ENCODE measurements around the gene PTPRK. TPM values are rescaled to one million over a fixed set of nuclear protein-coding genes. Genes with fewer than 3 reads are reported as not detected.

The PTPRK gene
- total RNA-seq, 4 donors from 2014 or later = 10.3 to 36.0 (median 20.5) TPM

DNA sequence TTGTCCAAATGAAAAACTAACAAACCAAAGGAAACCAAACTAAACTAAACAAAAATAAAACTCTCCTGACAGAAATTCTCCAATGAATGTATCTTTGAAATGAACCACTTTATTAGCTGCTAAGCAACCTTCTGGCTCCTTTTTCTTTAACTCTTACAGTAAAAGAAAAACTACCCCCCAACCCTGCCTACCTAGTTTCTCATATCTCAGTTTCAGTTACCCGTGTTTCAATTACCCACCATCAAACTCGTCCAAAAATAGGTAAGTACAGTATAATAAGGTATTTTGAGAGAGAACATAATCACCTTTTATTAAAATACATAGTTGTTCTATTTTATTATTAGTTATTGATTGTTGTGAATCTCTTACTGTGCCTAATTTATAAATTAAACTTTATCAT is 442.1 kb downstream of the PTPRK start:
- Histone ChIP-seq H3K27me3 (no peaks in the 10 kb centered on the region), H3K27ac (no peak overlapping the region), H3K4me3 (no peak overlapping the region), H3K4me1 (no peaks in the 10 kb centered on the region), H3K9me3 (no peaks in the 10 kb centered on the region), H3K36me3 (peaks cover 0 to 17% (median 0%) of the 10 kb centered on the region in 3 donors)
- DNase-seq = no peak
- intact Hi-C loops (cut with DNase I) = no loop called here
- WGBS, 2 donors = 74 to 86% methylated on average over 2 of the region's 2 CpGs
- TF ChIP-seq, protein P1, sequence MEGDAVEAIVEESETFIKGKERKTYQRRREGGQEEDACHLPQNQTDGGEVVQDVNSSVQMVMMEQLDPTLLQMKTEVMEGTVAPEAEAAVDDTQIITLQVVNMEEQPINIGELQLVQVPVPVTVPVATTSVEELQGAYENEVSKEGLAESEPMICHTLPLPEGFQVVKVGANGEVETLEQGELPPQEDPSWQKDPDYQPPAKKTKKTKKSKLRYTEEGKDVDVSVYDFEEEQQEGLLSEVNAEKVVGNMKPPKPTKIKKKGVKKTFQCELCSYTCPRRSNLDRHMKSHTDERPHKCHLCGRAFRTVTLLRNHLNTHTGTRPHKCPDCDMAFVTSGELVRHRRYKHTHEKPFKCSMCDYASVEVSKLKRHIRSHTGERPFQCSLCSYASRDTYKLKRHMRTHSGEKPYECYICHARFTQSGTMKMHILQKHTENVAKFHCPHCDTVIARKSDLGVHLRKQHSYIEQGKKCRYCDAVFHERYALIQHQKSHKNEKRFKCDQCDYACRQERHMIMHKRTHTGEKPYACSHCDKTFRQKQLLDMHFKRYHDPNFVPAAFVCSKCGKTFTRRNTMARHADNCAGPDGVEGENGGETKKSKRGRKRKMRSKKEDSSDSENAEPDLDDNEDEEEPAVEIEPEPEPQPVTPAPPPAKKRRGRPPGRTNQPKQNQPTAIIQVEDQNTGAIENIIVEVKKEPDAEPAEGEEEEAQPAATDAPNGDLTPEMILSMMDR (IDR thresholded peaks at IDR 0.05) = no peak
- no peak for TF ChIP-seq POLR2A (IDR thresholded peaks at IDR 0.05)

DNA sequence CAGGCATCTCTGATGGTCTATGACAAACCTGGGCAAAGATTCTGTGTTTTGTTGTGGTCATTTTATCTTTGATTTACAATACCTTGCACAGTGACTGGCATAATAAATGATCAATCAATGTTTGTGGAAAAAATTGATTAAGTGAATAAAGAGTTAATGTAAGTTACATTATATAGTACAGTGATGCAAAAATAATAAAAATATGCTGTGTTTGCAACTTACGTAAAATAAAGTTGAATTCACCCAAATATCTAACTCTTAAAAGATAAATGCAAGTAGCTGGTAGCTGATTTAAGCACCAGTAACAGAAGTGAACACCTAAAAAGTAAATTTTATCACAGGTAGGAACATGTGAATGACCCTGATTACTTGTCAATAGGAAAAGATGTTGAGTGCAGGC is 443.6 kb downstream of the PTPRK start:
- intact Hi-C loops (cut with DNase I) = no loop called here
- no peak for DNase-seq
- 90 to 97% methylated on average over 1 of the region's 1 CpG for WGBS, 2 donors
- Histone ChIP-seq H3K36me3 (peaks cover 0 to 6% (median 0%) of the 10 kb centered on the region in 3 donors), H3K4me1 (no peaks in the 10 kb centered on the region), H3K4me3 (no peak overlapping the region), H3K27me3 (no peaks in the 10 kb centered on the region), H3K27ac (no peak overlapping the region), H3K9me3 (no peaks in the 10 kb centered on the region)
- TF ChIP-seq, protein P1 (IDR thresholded peaks at IDR 0.05) = no peak
- no peak for TF ChIP-seq POLR2A (IDR thresholded peaks at IDR 0.05)

DNA sequence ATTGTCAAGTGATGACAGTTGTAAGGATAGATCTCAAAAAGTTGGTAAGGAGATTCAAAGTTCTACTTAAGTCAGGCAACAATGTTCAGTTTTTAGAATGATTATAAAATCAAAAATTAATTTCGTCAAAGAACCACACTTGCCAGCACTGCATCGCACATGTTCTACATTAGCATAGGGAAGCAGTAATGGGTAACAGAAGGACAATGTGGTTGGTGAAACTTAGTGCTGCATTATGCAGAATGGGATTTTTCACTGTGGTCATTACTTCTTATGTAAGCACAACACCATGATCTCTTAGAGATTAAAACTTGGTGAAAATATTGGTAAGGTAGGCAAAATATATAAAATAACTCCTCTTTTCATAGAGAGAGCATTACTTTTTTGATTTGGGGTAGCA is 445.8 kb downstream of the PTPRK start:
- no peak for DNase-seq
- WGBS, 2 donors = 88 to 97% methylated on average over 2 of the region's 2 CpGs
- TF ChIP-seq, protein P1 (IDR thresholded peaks at IDR 0.05) = no peak
- no peak for TF ChIP-seq POLR2A (IDR thresholded peaks at IDR 0.05)
- H3K4me1 ChIP-seq = no peaks in the 10 kb centered on the region
- no peak overlapping the region for H3K4me3 ChIP-seq
- peaks cover 0 to 6% (median 0%) of the 10 kb centered on the region in 3 donors for H3K36me3 ChIP-seq
- H3K27ac ChIP-seq = no peak overlapping the region
- no peaks in the 10 kb centered on the region for H3K9me3 ChIP-seq
- intact Hi-C loops (cut with DNase I) = no loop called here
- H3K27me3 ChIP-seq = no peaks in the 10 kb centered on the region

DNA sequence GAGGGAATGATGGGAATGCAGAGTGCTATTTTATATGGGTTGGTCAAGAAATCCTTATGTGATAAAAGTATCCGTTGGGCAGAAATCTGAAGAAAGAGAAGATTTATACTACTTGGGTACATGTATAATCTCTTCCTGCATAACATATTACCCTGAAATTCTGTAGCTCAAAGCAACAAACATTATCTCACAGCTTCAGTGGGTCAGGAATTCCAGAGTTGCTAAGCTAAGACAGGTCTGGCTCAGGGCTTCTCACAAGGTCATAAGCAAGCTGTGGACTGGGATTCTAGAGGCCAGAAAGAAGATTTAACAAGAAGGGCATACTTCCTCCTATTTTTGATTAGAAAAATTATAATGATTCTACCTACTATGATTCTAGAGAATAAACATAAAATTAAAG is 447.0 kb downstream of the PTPRK start:
- no peak overlapping the region for H3K4me3 ChIP-seq
- intact Hi-C loops (cut with DNase I) = no loop called here
- WGBS, 2 donors = 81 to 89% methylated on average over 1 of the region's 1 CpG
- no peak overlapping the region for H3K27ac ChIP-seq
- H3K4me1 ChIP-seq = no peaks in the 10 kb centered on the region
- no peak for DNase-seq
- H3K9me3 ChIP-seq = no peaks in the 10 kb centered on the region
- peaks cover 0 to 6% (median 0%) of the 10 kb centered on the region in 3 donors for H3K36me3 ChIP-seq
- TF ChIP-seq, protein P1 (IDR thresholded peaks at IDR 0.05) = no peak
- no peak for TF ChIP-seq POLR2A (IDR thresholded peaks at IDR 0.05)
- no peaks in the 10 kb centered on the region for H3K27me3 ChIP-seq

DNA sequence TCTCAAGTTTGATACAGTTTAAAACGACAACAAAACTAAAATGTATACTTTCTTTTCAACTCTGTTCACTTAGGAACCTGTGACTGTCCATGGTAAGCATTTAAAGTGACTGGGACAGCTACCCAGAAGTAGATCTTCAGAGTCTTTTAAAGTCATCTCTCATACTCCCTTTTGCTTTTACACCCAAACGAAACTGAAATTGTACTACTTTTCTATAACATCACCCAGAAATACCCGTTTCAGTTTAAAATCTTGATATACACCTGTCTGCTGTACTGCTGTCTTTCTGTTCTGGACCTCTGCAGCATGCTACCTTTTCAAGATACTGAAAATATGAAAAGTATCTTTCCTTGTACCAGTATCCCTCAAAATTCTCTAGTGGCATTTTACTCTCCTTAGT is 449.2 kb downstream of the PTPRK start:
- peaks cover 0 to 16% (median 0%) of the 10 kb centered on the region in 3 donors for H3K36me3 ChIP-seq
- no peak for DNase-seq
- TF ChIP-seq POLR2A (IDR thresholded peaks at IDR 0.05) = no peak
- TF ChIP-seq, protein P1 (IDR thresholded peaks at IDR 0.05) = no peak
- H3K27me3 ChIP-seq = no peaks in the 10 kb centered on the region
- WGBS, 2 donors = 77 to 80% methylated on average over 3 of the region's 3 CpGs
- H3K4me1 ChIP-seq = no peaks in the 10 kb centered on the region
- H3K27ac ChIP-seq = no peak overlapping the region
- H3K9me3 ChIP-seq = no peaks in the 10 kb centered on the region
- intact Hi-C loops (cut with DNase I) = no loop called here
- H3K4me3 ChIP-seq = no peak overlapping the region
